HG03558 (cell line): ENCODE data around the gene OAF.

Source experiments
- ATAC-seq: cut with Tn5 transposase; IDR thresholded peaks from one replicate; pipeline ENCODE4 v1.9.1; 2021; ENCODE audit warnings: moderate number of reproducible peaks; ENCODE audit not compliant: unreplicated experiment; ENCODE audit errors: extremely low read depth

The OAF gene

GRCh38 chr11:120198787-120199469, 11.9 kb upstream of the OAF start:
- ATAC-seq: no peak

- no peak for ATAC-seq
Observed at GRCh38 chr11:120199613-120200012, 11.2 kb upstream of the OAF start.

GRCh38 chr11:120200677-120201076, 10.2 kb upstream of the OAF start:
- ATAC-seq: no peak

- ATAC-seq: no peak
Observed at GRCh38 chr11:120201653-120202052, 9.2 kb upstream of the OAF start.

GRCh38 chr11:120203626-120204025, 7.2 kb upstream of the OAF start:
- no peak for ATAC-seq

- no peak for ATAC-seq
Observed at GRCh38 chr11:120205596-120206161, 5.2 kb upstream of the OAF start.

- no peak for ATAC-seq
Observed at GRCh38 chr11:120207512-120207911, 3.3 kb upstream of the OAF start.

- no peak for ATAC-seq
Observed at GRCh38 chr11:120208001-120208441, 2.8 kb upstream of the OAF start.

GRCh38 chr11:120208777-120209176, 2.1 kb upstream of the OAF start:
- no peak for ATAC-seq

- no peak for ATAC-seq
Observed at GRCh38 chr11:120209746-120210625, 846 bp upstream of the OAF start.

GRCh38 chr11:120211522-120212258, 858 bp downstream of the OAF start:
- ATAC-seq: no peak

GRCh38 chr11:120212259-120212878, 1.5 kb downstream of the OAF start:
- no peak for ATAC-seq

- no peak for ATAC-seq
Observed at GRCh38 chr11:120212926-120213325, 2.1 kb downstream of the OAF start.

- ATAC-seq: no peak
Observed at GRCh38 chr11:120214581-120214980, 3.7 kb downstream of the OAF start.

- ATAC-seq: no peak
Observed at GRCh38 chr11:120215634-120216033, 4.8 kb downstream of the OAF start.

- ATAC-seq: no peak
Observed at GRCh38 chr11:120216426-120217102, 5.7 kb downstream of the OAF start.

GRCh38 chr11:120217526-120217925, 6.7 kb downstream of the OAF start:
- ATAC-seq: no peak

- no peak for ATAC-seq
Observed at GRCh38 chr11:120217941-120218694, 7.3 kb downstream of the OAF start.

- no peak for ATAC-seq
Observed at GRCh38 chr11:120218695-120219033, 7.8 kb downstream of the OAF start.
